ENCODE measurements around the gene BRD1.

DNA sequence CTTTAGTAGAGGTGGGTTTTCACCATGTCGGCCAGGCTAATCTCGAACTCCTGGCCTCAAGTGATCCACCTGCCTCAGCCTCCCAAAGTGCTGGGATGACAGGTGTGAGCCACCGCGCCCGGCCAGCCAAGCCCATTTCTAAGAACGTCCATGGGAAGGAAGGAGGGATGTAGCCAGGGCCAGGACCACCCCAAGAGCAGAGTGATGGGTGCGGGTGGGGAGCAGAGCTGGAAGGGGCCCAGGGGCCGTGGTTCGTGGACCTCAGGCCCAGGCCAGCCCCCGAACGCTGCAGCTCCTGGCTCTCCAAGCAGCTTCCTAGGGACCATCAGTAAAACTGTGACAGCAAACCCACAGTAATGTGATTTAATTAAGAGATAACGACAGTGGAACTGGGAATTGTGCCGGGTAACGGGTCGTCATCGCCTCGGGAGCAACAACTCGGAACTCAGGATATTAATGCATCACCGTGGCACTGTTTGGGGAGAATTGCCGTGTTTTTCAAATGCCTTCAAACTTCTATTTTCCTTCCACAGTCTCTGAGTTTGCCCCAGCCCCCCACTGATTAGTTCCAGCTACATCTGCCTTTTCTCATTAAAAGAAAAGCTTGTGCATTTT, 74.3 kb downstream of the BRD1 start:
- TF ChIP-seq CTCF (IDR thresholded peaks at IDR 0.05; ENCODE audit: low read depth, low read length, poor library complexity, severe bottlenecking) (no peak), EZH2phosphoT487 (IDR thresholded peaks at IDR 0.05; ENCODE audit: borderline replicate concordance, low read length) (no peak)

Data from DOHH2 (cell line).